Measurements from ENCODE around the gene UQCRFS1. TPM values are rescaled to one million over a fixed set of nuclear protein-coding genes. Genes with fewer than 3 reads are reported as not detected.
"Not testable (repeated sequence)": the region's sequence is repeated elsewhere in the genome, so short reads cannot be mapped to it uniquely, and the experiment has no call there.

UQCRFS1 gene
- total RNA-seq, 1 experiment from 2014 or later: 35.2 TPM

GRCh38 chr19:29255912-29256311 lies 43.0 kb upstream of the UQCRFS1 start:
- Histone ChIP-seq H3K27ac (no peak overlapping the region), H4K20me1 (ENCODE audit: insufficient read depth) (no peaks in the 10 kb centered on the region), H3K79me2 (ENCODE audit: low read depth) (no peaks in the 10 kb centered on the region), H3K4me1 (replicated peaks; ENCODE audit: insufficient read depth) (no peaks in the 10 kb centered on the region), H3K36me3 (ENCODE audit: low read depth) (no peaks in the 10 kb centered on the region), H3F3A (ENCODE audit: insufficient read depth, low read depth) (no peaks in the 10 kb centered on the region), H3K4me2 (no peak overlapping the region), H3K27me3 (ENCODE audit: insufficient read depth, low read depth) (peaks cover 25% of the 10 kb centered on the region), H3K9me2 (ENCODE audit: insufficient read depth) (no peaks in the 10 kb centered on the region), H3K4me3 (no peak overlapping the region), H3K9me3 (ENCODE audit: insufficient read depth, low read depth) (no peaks in the 10 kb centered on the region), H2AFZ (no peak overlapping the region)
- intact Hi-C loops (cut with micrococcal nuclease; ENCODE audit: unreplicated experiment): no loop called here
- DNase-seq: no peak
- TF ChIP-seq EZH2 (IDR thresholded peaks at IDR 0.05; ENCODE audit: low read depth) (no peak), CTCF (conservative IDR thresholded peaks at IDR 0.05) (no peak)
- CTCF ChIA-PET: no interaction called here
- POLR2A ChIA-PET (ENCODE audit: unreplicated experiment): no interaction called here
- no TSS peak for BruUV-seq (replicated peaks)

- H3K27ac ChIP-seq: no peak overlapping the region
- no peak for DNase-seq
- BruUV-seq (replicated peaks): no TSS peak
- TF ChIP-seq CTCF (conservative IDR thresholded peaks at IDR 0.05) (no peak), EZH2 (IDR thresholded peaks at IDR 0.05; ENCODE audit: low read depth) (no peak)
- intact Hi-C loops (cut with micrococcal nuclease; ENCODE audit: unreplicated experiment): no loop called here
- no peak overlapping the region for H3K4me2 ChIP-seq
- H3K9me2 ChIP-seq (ENCODE audit: insufficient read depth): no peaks in the 10 kb centered on the region
- no peaks in the 10 kb centered on the region for H3K4me1 ChIP-seq (replicated peaks; ENCODE audit: insufficient read depth)
- H3K79me2 ChIP-seq (ENCODE audit: low read depth): no peaks in the 10 kb centered on the region
- ChIA-PET CTCF (no interaction called here), POLR2A (ENCODE audit: unreplicated experiment) (no interaction called here)
- H3F3A ChIP-seq (ENCODE audit: insufficient read depth, low read depth): no peaks in the 10 kb centered on the region
- H3K9me3 ChIP-seq (ENCODE audit: insufficient read depth, low read depth): no peaks in the 10 kb centered on the region
- H3K4me3 ChIP-seq: no peak overlapping the region
- H4K20me1 ChIP-seq (ENCODE audit: insufficient read depth): no peaks in the 10 kb centered on the region
- no peaks in the 10 kb centered on the region for H3K36me3 ChIP-seq (ENCODE audit: low read depth)
- no peak overlapping the region for H2AFZ ChIP-seq
- H3K27me3 ChIP-seq (ENCODE audit: insufficient read depth, low read depth): peaks cover 25% of the 10 kb centered on the region
Measured at GRCh38 chr19:29255006-29255405, 42.1 kb upstream of the UQCRFS1 start.

- intact Hi-C loops (cut with micrococcal nuclease; ENCODE audit: unreplicated experiment); CTCF ChIA-PET; POLR2A ChIA-PET (ENCODE audit: unreplicated experiment); H3K9me3 ChIP-seq (ENCODE audit: insufficient read depth, low read depth); H3K79me2 ChIP-seq (ENCODE audit: low read depth); H3K4me3 ChIP-seq; H3K4me1 ChIP-seq (replicated peaks; ENCODE audit: insufficient read depth); H3K27ac ChIP-seq; BruUV-seq (replicated peaks); H3F3A ChIP-seq (ENCODE audit: insufficient read depth, low read depth); H4K20me1 ChIP-seq (ENCODE audit: insufficient read depth); H3K36me3 ChIP-seq (ENCODE audit: low read depth); H3K4me2 ChIP-seq; H2AFZ ChIP-seq; H3K9me2 ChIP-seq (ENCODE audit: insufficient read depth); DNase-seq: not testable (repeated sequence)
- H3K27me3 ChIP-seq (ENCODE audit: insufficient read depth, low read depth): peaks cover 61% of the 10 kb centered on the region
Measured at GRCh38 chr19:29249798-29250197, 36.8 kb upstream of the UQCRFS1 start.

- CTCF ChIA-PET: no interaction called here
- BruUV-seq (replicated peaks): no TSS peak
Measured at GRCh38 chr19:29248332-29248844, 35.4 kb upstream of the UQCRFS1 start.

More at GRCh38 chr19:29248332-29248844, 35.4 kb upstream of the UQCRFS1 start:
- POLR2A ChIA-PET (ENCODE audit: unreplicated experiment): interaction anchor here (0.7 kb wide), 1 partner anchor 512 kb away, joined by 4 read pairs; no protein-coding TSS in a partner anchor
- no peak overlapping the region for H3K27ac ChIP-seq
- H3F3A ChIP-seq (ENCODE audit: insufficient read depth, low read depth): no peaks in the 10 kb centered on the region
- DNase-seq: no peak
- intact Hi-C loops (cut with micrococcal nuclease; ENCODE audit: unreplicated experiment): no loop called here
- H3K4me3 ChIP-seq: no peak overlapping the region
- no peaks in the 10 kb centered on the region for H3K36me3 ChIP-seq (ENCODE audit: low read depth)
- H2AFZ ChIP-seq: no peak overlapping the region
- no peak overlapping the region for H3K4me2 ChIP-seq
- peaks cover 67% of the 10 kb centered on the region for H3K27me3 ChIP-seq (ENCODE audit: insufficient read depth, low read depth)
- no peak for TF ChIP-seq CTCF (conservative IDR thresholded peaks at IDR 0.05)
- TF ChIP-seq EZH2 (IDR thresholded peaks at IDR 0.05; ENCODE audit: low read depth): no peak
- no peaks in the 10 kb centered on the region for H3K9me3 ChIP-seq (ENCODE audit: insufficient read depth, low read depth)
- no peaks in the 10 kb centered on the region for H3K4me1 ChIP-seq (replicated peaks; ENCODE audit: insufficient read depth)
- no peaks in the 10 kb centered on the region for H3K79me2 ChIP-seq (ENCODE audit: low read depth)
- no peaks in the 10 kb centered on the region for H3K9me2 ChIP-seq (ENCODE audit: insufficient read depth)
- no peaks in the 10 kb centered on the region for H4K20me1 ChIP-seq (ENCODE audit: insufficient read depth)

All from PC-9 (cell line).